PC-3 (cell line): ENCODE results near the gene CTNNA3. TPM values are rescaled to one million over a fixed set of nuclear protein-coding genes. Genes with fewer than 3 reads are reported as not detected.

ENCODE experiments used
- ATAC-seq: fragments of 200-7000 bp; cut with Tn5 transposase; 2 replicates; pipeline ENCODE4 v1.9.1; 2020; ENCODE audit warnings: mild to moderate bottlenecking, moderate library complexity
- BruUV-seq: library from RNA; stranded (reverse); fragments of 400-500 nt; replicated peaks from 2 replicates; lab custom pipeline; 2021; lab: Mats Ljungman, UMichigan
- CTCF ChIA-PET: fragments of 300-600 bp; sonication (Branson Sonifier 250); formaldehyde crosslinking; loops from one replicate; lab custom pipeline; 2022; ENCODE audit warnings: antibody characterized with exemption; lab: Charles Lee
- POLR2A ChIA-PET: fragments of 300-600 bp; sonication (Branson Sonifier 250); formaldehyde crosslinking; loops from one replicate; lab custom pipeline; 2022; ENCODE audit warnings: antibody characterized with exemption; ENCODE audit not compliant: unreplicated experiment; lab: Charles Lee
- DNase-seq: peaks from one replicate; pipeline ENCODE4 v3.0.0-alpha.2; 2015
- H2AFZ ChIP-seq: fragments of 300-600 bp; sonication (generic); 2 replicates; pipeline ENCODE4 v1.6.0; 2016; ENCODE audit warnings: antibody characterized with exemption, low read length
- H3F3A ChIP-seq: fragments of 300-600 bp; sonication (generic); one replicate; pipeline ENCODE4 v1.6.0; 2017; ENCODE audit warnings: antibody characterized with exemption, low read length, control low read depth, mild to moderate bottlenecking; ENCODE audit not compliant: unreplicated experiment
- H3K27ac ChIP-seq: fragments of 300-600 bp; sonication (generic); 2 replicates; pipeline ENCODE4 v1.5.1; 2016; ENCODE audit warnings: mild to moderate bottlenecking, low read length
- H3K27me3 ChIP-seq: fragments of 300-600 bp; sonication (generic); 2 replicates; pipeline ENCODE4 v1.6.1; 2016; ENCODE audit warnings: low read length, mixed read lengths
- H3K36me3 ChIP-seq: fragments of 300-600 bp; sonication (generic); 2 replicates; pipeline ENCODE4 v1.6.1; 2016; ENCODE audit warnings: low read depth, mixed run types, low read length, mixed read lengths
- H3K4me1 ChIP-seq: fragments of 300-600 bp; sonication (generic); 2 replicates; pipeline ENCODE4 v1.5.1; 2016; ENCODE audit warnings: low read length; ENCODE audit not compliant: insufficient read depth
- H3K4me2 ChIP-seq: fragments of 300-600 bp; sonication (generic); 2 replicates; pipeline ENCODE4 v1.6.0; 2016; ENCODE audit warnings: low read length
- H3K4me3 ChIP-seq: fragments of 300-600 bp; sonication (generic); 2 replicates; pipeline ENCODE4 v1.5.1; 2016; ENCODE audit warnings: mild to moderate bottlenecking, low read length, mixed read lengths
- H3K79me2 ChIP-seq: fragments of 300-600 bp; sonication (generic); 2 replicates; pipeline ENCODE4 v1.6.1; 2017; ENCODE audit warnings: low read length, mixed read lengths
- H3K9ac ChIP-seq: fragments of 300-600 bp; sonication (generic); 2 replicates; pipeline ENCODE4 v1.6.0; 2016; ENCODE audit warnings: mild to moderate bottlenecking, low read length
- H3K9me2 ChIP-seq: fragments of 300-600 bp; sonication (generic); replicated peaks from 2 replicates; pipeline ENCODE4 v1.6.1; 2016; ENCODE audit warnings: mixed run types, low read length, mixed read lengths
- H3K9me3 ChIP-seq: fragments of 300-600 bp; sonication (generic); 2 replicates; pipeline ENCODE4 v1.6.1; 2016; ENCODE audit warnings: low read length, mixed read lengths
- H4K20me1 ChIP-seq: fragments of 300-600 bp; sonication (generic); 2 replicates; pipeline ENCODE4 v1.6.1; 2016; ENCODE audit warnings: low read length, mixed read lengths
- EZH2 ChIP-seq: fragments of 300-600 bp; sonication (generic); IDR thresholded peaks from one replicate; pipeline ENCODE4 v1.6.1; 2017; ENCODE audit warnings: antibody characterized with exemption, mild to moderate bottlenecking, low read length; ENCODE audit not compliant: unreplicated experiment
- EZH2phosphoT487 ChIP-seq: fragments of 300-600 bp; sonication (generic); IDR thresholded peaks from 2 replicates; pipeline ENCODE4 v1.6.1; 2018; ENCODE audit warnings: mild to moderate bottlenecking, antibody characterized with exemption, low read length, borderline replicate concordance
- intact Hi-C: fragments of 100-400 bp; cut with micrococcal nuclease; formaldehyde crosslinking; loops from 2 replicates; pipeline ENCODE4 v1.9.0; 2023
- total RNA-seq: library from RNA; depleted of rRNA; stranded (reverse); fragments of >200 nt; gene quantifications from 2 replicates; pipeline ENCODE4 v1.2.3, GENCODE V29; 2014
- TF ChIP-seq, protein P1 (sequence below): fragments of 300-600 bp; sonication (generic); conservative IDR thresholded peaks from 2 replicates; pipeline ENCODE4 v1.5.1; 2017; ENCODE audit warnings: antibody characterized with exemption, low read depth, mild to moderate bottlenecking, low read length

The CTNNA3 gene
- total RNA-seq, 1 experiment from 2014 or later: 1.9 TPM

DNA sequence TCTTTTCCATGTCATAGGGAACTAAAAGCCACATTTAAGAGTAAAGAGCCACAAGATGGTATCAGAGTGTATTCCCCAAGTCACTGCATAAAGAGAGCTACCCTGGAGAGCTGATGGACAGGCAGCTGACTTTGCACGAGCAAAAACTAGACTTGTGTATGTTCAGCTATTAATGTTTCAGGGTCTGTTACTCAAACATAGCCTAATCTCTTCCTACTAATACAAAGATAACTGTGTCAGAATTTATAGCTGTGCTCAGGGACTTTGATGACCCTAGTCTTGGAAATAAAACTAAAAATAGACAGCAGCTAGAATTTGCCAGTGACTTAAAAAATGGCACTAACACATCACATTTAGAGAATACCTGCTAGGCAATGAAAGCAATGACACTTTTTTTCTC, 815.7 kb downstream of the CTNNA3 start:
- Histone ChIP-seq H3F3A (no peaks in the 10 kb centered on the region), H3K27me3 (no peaks in the 10 kb centered on the region), H2AFZ (no peak overlapping the region), H3K79me2 (no peaks in the 10 kb centered on the region), H3K9ac (no peak overlapping the region), H4K20me1 (no peaks in the 10 kb centered on the region), H3K27ac (no peak overlapping the region), H3K9me2 (no peaks in the 10 kb centered on the region; the same call in 1 of the 2 replicates), H3K4me2 (no peak overlapping the region), H3K4me1 (no peaks in the 10 kb centered on the region), H3K9me3 (no peaks in the 10 kb centered on the region), H3K36me3 (no peaks in the 10 kb centered on the region), H3K4me3 (no peak overlapping the region)
- no peak for DNase-seq
- ChIA-PET CTCF (no interaction called here), POLR2A (interaction anchor here (0.6 kb wide), 1 partner anchor 70 kb away, joined by 6 read pairs; no protein-coding TSS in a partner anchor)
- TF ChIP-seq, protein P1, sequence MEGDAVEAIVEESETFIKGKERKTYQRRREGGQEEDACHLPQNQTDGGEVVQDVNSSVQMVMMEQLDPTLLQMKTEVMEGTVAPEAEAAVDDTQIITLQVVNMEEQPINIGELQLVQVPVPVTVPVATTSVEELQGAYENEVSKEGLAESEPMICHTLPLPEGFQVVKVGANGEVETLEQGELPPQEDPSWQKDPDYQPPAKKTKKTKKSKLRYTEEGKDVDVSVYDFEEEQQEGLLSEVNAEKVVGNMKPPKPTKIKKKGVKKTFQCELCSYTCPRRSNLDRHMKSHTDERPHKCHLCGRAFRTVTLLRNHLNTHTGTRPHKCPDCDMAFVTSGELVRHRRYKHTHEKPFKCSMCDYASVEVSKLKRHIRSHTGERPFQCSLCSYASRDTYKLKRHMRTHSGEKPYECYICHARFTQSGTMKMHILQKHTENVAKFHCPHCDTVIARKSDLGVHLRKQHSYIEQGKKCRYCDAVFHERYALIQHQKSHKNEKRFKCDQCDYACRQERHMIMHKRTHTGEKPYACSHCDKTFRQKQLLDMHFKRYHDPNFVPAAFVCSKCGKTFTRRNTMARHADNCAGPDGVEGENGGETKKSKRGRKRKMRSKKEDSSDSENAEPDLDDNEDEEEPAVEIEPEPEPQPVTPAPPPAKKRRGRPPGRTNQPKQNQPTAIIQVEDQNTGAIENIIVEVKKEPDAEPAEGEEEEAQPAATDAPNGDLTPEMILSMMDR: no peak
- no peak for TF ChIP-seq EZH2phosphoT487
- no peak for TF ChIP-seq EZH2
- ATAC-seq: no peak
- BruUV-seq: no TSS peak
- intact Hi-C loops: no loop called here

DNA sequence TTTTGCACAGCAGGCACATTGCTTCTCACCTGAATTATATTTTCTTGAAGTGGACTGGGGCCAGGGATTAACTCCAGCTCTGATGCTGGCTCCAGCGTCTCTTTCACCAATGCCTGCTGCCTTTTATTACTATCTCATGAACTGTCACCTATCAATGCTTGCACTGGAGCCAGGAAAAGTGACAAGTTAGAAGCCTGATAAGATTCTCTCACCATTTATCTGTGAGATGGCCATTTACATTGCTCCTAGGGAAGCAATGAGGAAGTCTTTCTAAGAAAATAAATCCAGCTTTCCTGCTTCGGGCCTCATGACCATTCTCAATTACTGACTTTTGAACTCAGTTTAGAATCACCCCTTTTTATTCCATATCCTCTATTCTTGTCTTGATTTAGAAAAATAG, 818.6 kb downstream of the CTNNA3 start:
- ATAC-seq (no peak), DNase-seq (no peak)
- no peaks in the 10 kb centered on the region for H4K20me1 ChIP-seq
- ChIA-PET POLR2A (no interaction called here), CTCF (no interaction called here)
- no peaks in the 10 kb centered on the region for H3K4me1 ChIP-seq
- no peaks in the 10 kb centered on the region for H3F3A ChIP-seq
- no peak overlapping the region for H3K9ac ChIP-seq
- no peaks in the 10 kb centered on the region for H3K79me2 ChIP-seq
- H3K27me3 ChIP-seq: no peaks in the 10 kb centered on the region
- no peak overlapping the region for H3K4me3 ChIP-seq
- TF ChIP-seq EZH2 (no peak), EZH2phosphoT487 (no peak)
- TF ChIP-seq, protein P1: no peak
- no peak overlapping the region for H3K27ac ChIP-seq
- intact Hi-C loops: no loop called here
- no TSS peak for BruUV-seq
- H3K4me2 ChIP-seq: no peak overlapping the region
- H2AFZ ChIP-seq: no peak overlapping the region
- H3K9me2 ChIP-seq: no peaks in the 10 kb centered on the region; the same call in 1 of the 2 replicates
- H3K36me3 ChIP-seq: no peaks in the 10 kb centered on the region
- H3K9me3 ChIP-seq: no peaks in the 10 kb centered on the region

DNA sequence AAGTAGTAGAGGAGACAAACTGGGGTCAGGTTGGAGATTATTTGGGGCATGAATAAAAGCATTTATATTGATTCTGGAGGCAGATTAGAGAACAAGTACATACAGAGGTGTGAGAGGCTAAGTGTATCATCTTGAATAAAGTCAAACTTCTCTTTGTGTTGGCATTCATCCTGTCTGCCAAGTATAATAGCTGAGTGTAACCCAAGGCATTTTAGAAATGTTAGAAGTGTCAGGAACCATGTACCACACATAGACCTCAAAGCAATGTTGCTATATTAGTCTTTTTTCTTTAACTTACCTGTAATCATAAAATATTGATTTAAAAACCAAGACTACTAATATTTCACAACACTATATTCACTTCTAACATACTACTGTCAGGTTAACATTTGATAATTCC, 826.4 kb downstream of the CTNNA3 start:
- Histone ChIP-seq H2AFZ (no peak overlapping the region), H3K27ac (no peak overlapping the region), H3K4me3 (no peak overlapping the region), H3K36me3 (no peaks in the 10 kb centered on the region), H3K4me2 (no peak overlapping the region), H4K20me1 (no peaks in the 10 kb centered on the region), H3K27me3 (no peaks in the 10 kb centered on the region), H3K79me2 (no peaks in the 10 kb centered on the region), H3K4me1 (no peaks in the 10 kb centered on the region), H3K9me3 (no peaks in the 10 kb centered on the region), H3K9ac (no peak overlapping the region), H3K9me2 (no peaks in the 10 kb centered on the region), H3F3A (no peaks in the 10 kb centered on the region)
- intact Hi-C loops: loop anchor here (2.0 to 10.0 kb wide), 2 partner anchors 41 to 655 kb away; no protein-coding TSS in a partner anchor
- ChIA-PET CTCF (no interaction called here), POLR2A (no interaction called here)
- ATAC-seq: peak; percentile 65
- BruUV-seq: no TSS peak
- DNase-seq: no peak
- TF ChIP-seq EZH2: no peak
- TF ChIP-seq EZH2phosphoT487: no peak
- TF ChIP-seq, protein P1: no peak
